CD4-positive, alpha-beta T cell treated with Interleukin-4 for 4 hours (primary cell): ENCODE results near the gene NQO1.
"Not testable (repeated sequence)": the region's sequence is repeated elsewhere in the genome, so short reads cannot be mapped to it uniquely, and the experiment has no call there.

Experiments used
- DNase-seq: peaks from one replicate; pipeline ENCODE4 v3.0.0-alpha.2; 2020

NQO1 gene

DNA sequence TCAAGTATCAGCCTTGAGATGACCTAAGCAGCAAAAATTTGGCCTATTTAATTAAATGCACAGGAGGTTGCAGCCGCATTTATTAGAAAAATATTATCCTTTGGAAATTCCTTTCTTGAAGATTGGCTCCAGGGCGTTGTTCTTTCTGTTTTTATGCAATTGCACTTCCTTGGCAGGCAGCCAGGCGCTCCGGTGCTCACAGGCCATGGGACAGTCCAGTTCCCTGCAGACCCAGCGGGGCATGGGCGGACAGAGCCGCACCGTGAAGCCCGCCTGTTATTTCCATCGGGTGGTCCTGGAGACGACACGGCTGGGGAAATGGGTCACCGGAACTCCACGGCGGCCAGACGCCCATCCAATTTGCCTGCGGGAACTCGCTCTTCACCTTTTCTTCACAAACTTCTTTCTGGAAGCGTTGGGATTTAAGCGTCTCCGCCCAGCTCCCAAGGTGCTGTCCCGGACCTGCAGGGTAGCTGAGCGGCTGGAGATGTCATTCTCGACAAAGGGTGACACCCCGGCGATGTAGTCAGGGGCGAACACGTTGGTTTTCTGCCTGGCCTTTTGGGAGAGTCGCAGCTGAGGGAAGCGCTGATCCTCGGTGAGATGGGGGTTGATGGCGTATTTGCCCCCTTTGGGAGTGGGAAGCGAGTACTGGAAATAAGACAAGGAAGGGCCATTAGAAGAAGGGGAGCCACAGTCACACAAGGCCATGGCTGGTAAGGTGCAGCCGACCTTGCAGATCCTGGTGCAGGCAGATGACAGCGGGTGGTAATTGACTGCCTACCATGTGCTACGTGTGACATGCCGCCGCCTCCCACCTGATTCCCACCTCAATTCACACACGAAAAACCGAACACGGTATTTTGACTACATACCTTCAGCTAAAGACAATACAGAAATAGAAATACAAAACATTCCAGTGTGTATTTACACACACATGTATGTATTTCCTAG is 15.9 kb upstream of the NQO1 start:
- DNase-seq, result no peak

DNA sequence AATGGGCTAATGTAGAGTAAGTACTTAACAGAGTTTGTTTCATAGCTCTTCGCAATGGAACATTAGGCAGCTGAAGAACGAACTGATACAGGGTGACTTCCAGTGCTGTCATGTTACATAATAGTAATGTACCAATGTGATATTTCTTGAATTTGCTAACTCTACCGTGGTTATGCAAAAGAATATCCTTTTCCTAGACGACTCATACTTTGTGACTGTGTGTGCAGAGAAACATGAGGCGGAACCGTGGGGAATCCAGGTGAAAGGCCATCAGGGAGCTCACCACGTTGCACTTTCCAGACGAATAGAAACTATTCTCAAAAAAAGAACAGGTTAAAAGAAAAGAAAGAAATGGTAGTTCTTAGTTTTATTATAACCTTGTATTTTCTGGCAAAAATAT is 15.2 kb upstream of the NQO1 start:
- no peak for DNase-seq

DNA sequence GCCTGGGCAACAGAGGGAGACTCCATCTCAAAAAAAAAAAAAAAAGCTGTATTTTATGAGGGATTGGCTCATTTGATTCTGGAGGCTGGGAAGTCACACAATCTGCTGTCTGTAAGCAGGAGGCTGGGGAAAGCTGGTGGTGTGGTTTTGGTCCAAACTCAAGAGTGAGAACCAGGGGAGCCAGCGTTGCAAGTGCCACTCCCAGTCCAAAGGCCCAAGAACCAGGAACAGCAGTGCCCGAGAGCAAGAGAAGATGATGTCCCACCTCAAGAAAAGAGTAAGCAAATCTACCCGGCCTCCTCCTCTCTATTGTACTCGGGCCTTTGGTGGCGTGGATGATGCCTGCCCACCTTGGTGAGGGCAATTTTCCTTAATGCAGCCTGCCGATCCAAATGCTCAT is 5.7 kb upstream of the NQO1 start:
- no peak for DNase-seq

- DNase-seq, result not testable (repeated sequence)
Observed at GRCh38 chr16:69731280-69731679, 4.9 kb upstream of the NQO1 start.

GRCh38 chr16:69729030-69729429 is 2.7 kb upstream of the NQO1 start:
- DNase-seq, result not testable (repeated sequence)

DNA sequence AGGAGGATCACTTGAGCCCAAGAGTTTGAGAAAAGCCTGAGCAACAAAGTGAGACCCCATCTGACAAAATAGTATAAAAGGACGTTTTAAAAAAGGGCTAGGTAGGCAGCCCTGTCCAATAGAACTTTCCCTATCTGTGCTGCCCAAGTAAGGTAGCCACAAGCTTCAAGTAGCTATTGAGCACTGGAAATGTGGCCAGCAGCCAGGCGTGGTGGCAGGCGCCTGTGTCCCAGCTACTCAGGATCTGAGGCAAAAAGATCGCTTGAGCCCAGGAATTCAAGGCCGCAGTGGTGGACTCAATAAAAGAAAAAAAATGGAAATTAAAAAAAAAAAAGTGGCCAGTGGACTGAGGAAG is 1.5 kb upstream of the NQO1 start:
- DNase-seq, result no peak

GRCh38 chr16:69725480-69726312 is 664 bp downstream of the NQO1 start:
- no peak for DNase-seq

DNA sequence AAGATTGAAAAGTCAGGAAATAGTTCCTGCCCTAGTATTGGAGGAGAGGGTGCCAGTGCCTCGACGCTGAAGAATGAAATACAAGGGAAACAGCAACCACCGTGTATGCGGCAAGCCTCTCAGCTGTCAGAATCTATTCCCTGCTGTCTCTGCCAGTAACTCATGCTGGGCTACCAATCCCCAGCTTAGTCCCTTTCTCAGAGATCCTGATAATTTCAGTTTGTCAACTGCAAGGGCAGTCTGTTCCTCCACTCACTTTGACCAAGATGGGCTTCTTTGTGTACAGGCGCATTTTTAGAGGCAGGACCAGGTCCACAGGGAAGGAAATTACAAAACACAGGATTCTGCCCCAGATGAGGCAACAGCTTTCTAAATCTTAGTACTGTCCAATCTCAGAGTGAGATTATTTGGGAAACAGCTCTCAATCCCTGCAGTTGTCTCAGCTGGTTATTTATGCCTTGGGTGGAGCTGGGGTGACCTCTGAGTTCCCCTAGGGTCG is 1.3 kb downstream of the NQO1 start:
- no peak for DNase-seq

DNA sequence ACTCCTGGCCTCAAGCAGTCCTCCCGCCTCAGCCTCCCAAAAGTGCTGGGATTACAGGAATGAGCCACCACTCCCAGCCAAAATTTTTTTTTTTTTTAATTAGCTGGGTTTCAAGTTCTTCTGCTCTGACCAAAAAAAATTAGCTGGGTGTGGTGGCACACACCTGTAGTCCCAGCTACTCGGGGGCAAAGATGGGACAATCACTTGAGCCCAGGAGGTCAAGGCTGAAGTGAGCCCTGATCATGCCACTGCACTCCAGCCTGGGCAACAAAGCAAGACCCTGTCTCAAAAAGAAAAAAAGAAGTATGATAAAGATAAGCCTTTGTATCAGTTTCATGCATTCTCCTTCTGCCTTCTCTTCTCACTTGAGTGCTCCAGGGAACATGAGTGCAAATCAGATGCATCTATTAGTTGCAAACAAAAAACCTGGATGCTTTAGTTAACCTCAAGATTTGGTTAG is 1.9 kb downstream of the NQO1 start:
- DNase-seq, result no peak

DNA sequence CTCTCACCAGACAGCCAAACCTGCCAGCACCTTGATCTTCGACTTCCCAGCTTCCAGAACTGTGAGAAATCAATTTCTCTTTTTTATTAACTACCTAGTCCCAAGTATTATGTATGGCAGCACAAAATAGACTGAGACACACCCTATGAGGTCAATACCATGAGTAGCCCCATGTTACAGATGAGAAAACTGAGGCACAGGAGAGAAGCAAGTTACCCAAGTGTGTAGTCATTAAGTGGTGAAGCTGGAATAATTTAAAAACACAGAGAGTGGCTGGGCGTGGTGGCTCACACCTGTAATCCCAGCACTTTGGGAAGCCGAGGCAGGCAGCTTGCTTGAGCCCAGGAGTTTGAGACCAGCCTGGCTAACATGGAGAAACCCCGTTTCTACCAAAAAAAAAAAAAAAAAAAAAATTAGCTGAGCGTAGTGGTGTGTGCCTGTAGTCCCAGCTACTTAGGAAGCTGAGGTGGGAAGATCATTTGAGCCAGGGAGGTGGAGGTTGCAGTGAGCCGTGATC is 4.9 kb downstream of the NQO1 start:
- no peak for DNase-seq

DNA sequence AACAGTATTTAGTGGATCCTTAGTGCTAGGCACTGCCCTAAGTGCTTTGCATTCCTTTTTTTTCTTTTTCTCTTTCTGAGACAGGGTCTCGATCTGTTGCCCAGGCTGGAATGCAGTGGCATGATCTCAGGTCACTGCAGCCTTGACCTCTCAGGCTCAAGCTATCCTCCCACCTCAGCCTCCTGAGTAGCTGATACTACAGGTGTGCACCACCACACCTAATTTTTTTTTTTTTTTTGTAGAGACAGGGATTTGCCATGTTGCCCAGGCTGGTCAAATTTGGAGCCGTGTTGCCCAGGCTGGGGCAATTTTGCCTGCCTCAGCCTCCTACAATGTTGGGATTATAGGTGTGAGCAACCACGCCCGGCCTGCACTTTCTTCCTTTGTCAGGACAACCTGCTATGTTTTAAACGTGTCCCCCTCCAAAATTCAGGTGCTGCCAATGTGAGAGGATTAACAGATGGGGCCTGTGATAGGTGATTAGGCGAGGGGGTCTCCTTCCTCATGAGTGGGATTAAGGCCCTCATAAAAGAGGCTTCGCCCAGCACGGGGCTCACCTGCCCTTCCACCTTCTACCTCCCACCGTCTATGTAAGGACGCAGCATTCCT is 5.4 kb downstream of the NQO1 start:
- DNase-seq, result no peak

DNA sequence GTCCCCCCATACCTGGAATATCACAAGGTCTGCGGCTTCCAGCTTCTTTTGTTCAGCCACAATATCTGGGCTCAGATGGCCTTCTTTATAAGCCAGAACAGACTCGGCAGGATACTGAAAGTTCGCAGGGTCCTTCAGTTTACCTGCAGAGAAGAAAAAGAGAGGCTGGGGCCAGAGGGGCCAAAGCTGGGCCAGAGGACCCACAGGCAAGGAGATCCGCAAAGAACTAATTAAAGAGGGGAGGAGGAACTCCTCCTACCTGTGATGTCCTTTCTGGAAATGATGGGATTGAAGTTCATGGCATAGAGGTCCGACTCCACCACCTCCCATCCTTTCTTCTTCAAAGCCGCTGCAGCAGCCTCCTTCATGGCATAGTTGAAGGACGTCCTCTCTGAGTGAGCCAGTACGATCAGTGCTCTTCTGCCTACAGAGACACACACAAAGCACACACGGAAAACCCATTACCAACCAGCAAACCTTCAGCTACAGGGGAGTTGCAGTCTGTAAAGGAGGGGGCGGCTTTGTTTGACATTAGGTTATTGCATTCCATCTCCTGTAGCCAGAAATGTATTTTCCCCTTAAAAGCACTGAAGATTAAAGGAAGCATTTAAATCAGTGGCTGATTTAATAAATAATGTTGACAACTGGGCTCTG is 8.1 kb downstream of the NQO1 start:
- DNase-seq, result no peak

DNA sequence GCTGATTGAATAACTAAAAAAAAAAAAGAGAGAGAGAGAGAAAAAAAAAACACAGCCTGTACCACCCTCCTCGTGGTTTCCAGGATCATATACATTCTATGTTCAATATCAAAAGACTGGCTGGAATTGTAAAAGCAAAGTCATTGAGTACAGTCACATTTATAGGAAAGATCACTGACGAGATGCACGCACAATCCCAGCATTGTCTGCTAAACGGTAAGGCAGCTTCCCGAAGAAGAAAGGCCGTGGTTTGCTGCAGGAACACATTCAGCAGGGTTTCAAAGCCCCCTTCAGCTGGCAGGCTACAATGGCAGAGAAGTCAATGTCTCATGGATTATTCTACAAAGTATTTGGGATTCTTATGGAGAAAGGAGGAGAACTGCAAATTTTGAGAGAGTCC is 9.3 kb downstream of the NQO1 start:
- no peak for DNase-seq

GRCh38 chr16:69712914-69713581 is 13.3 kb downstream of the NQO1 start:
- no peak for DNase-seq

DNA sequence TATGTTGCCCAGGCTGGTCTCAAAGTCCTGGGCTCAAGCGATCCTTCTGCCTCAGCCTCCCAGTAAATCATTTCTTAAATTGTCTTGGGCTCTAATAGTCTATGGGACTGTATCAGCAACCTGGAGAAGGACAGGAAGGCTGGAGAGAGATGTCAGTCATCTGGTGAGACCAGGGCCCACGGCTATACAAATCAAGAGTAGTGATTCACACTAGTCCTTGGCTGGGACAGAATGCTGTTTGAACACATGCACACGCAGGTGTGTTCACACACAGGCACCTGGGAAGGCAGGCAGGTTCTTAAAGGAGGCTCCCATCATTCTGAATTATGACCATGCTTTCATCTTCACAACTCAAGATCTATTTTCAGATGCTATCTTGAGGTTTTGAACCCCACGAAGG is 14.1 kb downstream of the NQO1 start:
- DNase-seq, result no peak

GRCh38 chr16:69711115-69711740 is 15.1 kb downstream of the NQO1 start:
- DNase-seq, result no peak

GRCh38 chr16:69709456-69710084 is 16.8 kb downstream of the NQO1 start:
- peak; percentile 68 for DNase-seq

- DNase-seq, result no peak
Observed at GRCh38 chr16:69707920-69708683, 18.3 kb downstream of the NQO1 start.

DNA sequence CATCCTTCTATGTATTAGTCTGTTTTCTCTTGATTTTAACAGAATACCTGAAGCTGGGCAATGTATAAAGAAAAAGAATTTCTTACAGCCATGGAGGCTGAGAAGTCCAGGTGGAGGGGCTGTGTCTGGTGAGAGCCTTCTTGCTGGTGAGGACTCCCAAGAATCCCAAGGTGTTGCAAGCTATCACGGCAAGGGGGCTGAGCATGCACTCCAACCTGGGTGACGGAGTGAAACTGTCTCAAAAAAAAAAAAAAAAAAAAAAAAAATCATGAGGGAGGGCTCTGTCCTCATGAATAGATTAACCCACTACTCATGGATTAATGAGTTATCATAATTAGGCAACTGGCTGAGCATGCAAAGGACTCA is 19.4 kb downstream of the NQO1 start:
- no peak for DNase-seq
